GM12892 (cell line): Measurements from ENCODE around the gene OTOS.
A peak's percentile ranks its signal among the peaks of the same experiment; 100 is the strongest.

ENCODE experiments used
- DNase-seq: peaks from one replicate; pipeline ENCODE4 v3.0.0; 2011; ENCODE audit not compliant: insufficient read length
- FAIRE-seq: peaks from 2 replicates; lab custom pipeline; 2011; peaks lifted over from hg19 to GRCh38; lab: Jason Lieb, UNC
- POLR2A ChIP-seq: IDR thresholded peaks from 2 replicates; pipeline ENCODE4 v1.6.1; 2011; ENCODE audit warnings: low read depth, low read length, control low read depth
- POLR2AphosphoS5 ChIP-seq: IDR thresholded peaks from 2 replicates; pipeline ENCODE4 v1.6.1; 2011; ENCODE audit warnings: low read depth, low read length, control low read depth
- TAF1 ChIP-seq: IDR thresholded peaks from 2 replicates; pipeline ENCODE4 v1.6.1; 2011; ENCODE audit warnings: low read depth, mild to moderate bottlenecking, control low read depth, low read length, borderline replicate concordance

Gene OTOS

GRCh38 chr2:240137596-240138253 is 2.7 kb downstream of the OTOS start:
- FAIRE-seq (no peak), DNase-seq (no peak)
- TF ChIP-seq POLR2AphosphoS5 (no peak), TAF1 (no peak), POLR2A (no peak)

GRCh38 chr2:240136671-240137292 is 3.7 kb downstream of the OTOS start:
- FAIRE-seq = no peak
- DNase-seq = no peak
- no peak for TF ChIP-seq TAF1
- TF ChIP-seq POLR2A = no peak
- no peak for TF ChIP-seq POLR2AphosphoS5

- FAIRE-seq = peak; percentile 85
- TF ChIP-seq POLR2A = peak; percentile 82; the same call in 1 of the 2 replicates
- TF ChIP-seq TAF1 = 0 out of 2 replicates have a peak, but pooled peaks have one; percentile 67
- TF ChIP-seq POLR2AphosphoS5 = peak; percentile 66
- peak; percentile 98 for DNase-seq
Observed at GRCh38 chr2:240136013-240136670, 4.3 kb downstream of the OTOS start, which contains the start of gene COPS9. TSS of gene COPS9 (minus strand) at chr2:240136305. CDS start at chr2:240136284, 21 bp downstream.

GRCh38 chr2:240135706-240136012 is 4.8 kb downstream of the OTOS start:
- TF ChIP-seq TAF1 = no peak
- TF ChIP-seq POLR2AphosphoS5 = no peak
- TF ChIP-seq POLR2A = no peak
- DNase-seq (no peak), FAIRE-seq (peak; percentile 71)

- FAIRE-seq (no peak), DNase-seq (peak; percentile 9)
- TF ChIP-seq POLR2A (no peak), TAF1 (no peak), POLR2AphosphoS5 (no peak)
Observed at GRCh38 chr2:240134956-240135520, 5.4 kb downstream of the OTOS start.

GRCh38 chr2:240134466-240134865 is 6.0 kb downstream of the OTOS start:
- TF ChIP-seq TAF1 (no peak), POLR2A (no peak), POLR2AphosphoS5 (no peak)
- FAIRE-seq = no peak

GRCh38 chr2:240133401-240133800 is 7.1 kb downstream of the OTOS start:
- TF ChIP-seq POLR2A (no peak), TAF1 (no peak)
- DNase-seq (no peak), FAIRE-seq (no peak)

More at GRCh38 chr2:240134466-240134865, 6.0 kb downstream of the OTOS start:
- DNase-seq = peak; percentile 1

- DNase-seq = no peak
- TF ChIP-seq TAF1 (no peak), POLR2AphosphoS5 (no peak), POLR2A (no peak)
- no peak for FAIRE-seq
Observed at GRCh38 chr2:240132651-240132980, 7.8 kb downstream of the OTOS start.

GRCh38 chr2:240131941-240132650 is 8.4 kb downstream of the OTOS start:
- DNase-seq (no peak), FAIRE-seq (no peak)
- TF ChIP-seq POLR2AphosphoS5 (0 out of 2 replicates have a peak, but pooled peaks have one; percentile 17), TAF1 (no peak)

GRCh38 chr2:240131296-240131695 is 9.2 kb downstream of the OTOS start:
- TF ChIP-seq POLR2AphosphoS5 (no peak), POLR2A (no peak), TAF1 (no peak)

GRCh38 chr2:240130393-240131195 is 9.9 kb downstream of the OTOS start:
- no peak for DNase-seq
- TF ChIP-seq TAF1 (no peak), POLR2AphosphoS5 (no peak), POLR2A (no peak)
- no peak for FAIRE-seq

More at GRCh38 chr2:240131296-240131695, 9.2 kb downstream of the OTOS start:
- FAIRE-seq (no peak), DNase-seq (no peak)
